HG03442 (cell line): Measurements from ENCODE around the gene ZNF853.

Source experiments
- ATAC-seq: cut with Tn5 transposase; IDR thresholded peaks from one replicate; pipeline ENCODE4 v1.9.1; 2021; ENCODE audit warnings: mild to moderate bottlenecking, moderate library complexity; ENCODE audit not compliant: unreplicated experiment

Gene ZNF853

DNA sequence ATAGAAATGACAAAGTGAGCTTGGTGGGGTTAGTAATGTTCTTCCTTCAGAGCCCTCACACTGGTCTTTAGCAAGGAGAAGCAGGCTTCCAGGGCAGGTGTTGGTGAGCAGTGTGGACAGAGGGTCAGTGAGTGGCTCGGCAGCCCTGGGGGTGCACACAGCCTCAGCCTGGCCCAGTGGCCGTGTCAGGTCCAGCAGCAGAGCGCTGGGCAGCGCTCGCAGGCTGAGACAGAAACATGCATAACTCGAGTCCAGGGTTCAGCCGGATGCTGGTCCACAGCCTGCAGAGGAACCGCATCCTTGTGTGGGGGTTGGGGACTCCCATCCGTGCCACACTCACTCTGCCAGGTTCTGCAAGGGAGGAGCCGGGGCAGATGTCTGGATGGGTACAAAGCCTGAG is 11.0 kb upstream of the ZNF853 start:
- no peak for ATAC-seq

DNA sequence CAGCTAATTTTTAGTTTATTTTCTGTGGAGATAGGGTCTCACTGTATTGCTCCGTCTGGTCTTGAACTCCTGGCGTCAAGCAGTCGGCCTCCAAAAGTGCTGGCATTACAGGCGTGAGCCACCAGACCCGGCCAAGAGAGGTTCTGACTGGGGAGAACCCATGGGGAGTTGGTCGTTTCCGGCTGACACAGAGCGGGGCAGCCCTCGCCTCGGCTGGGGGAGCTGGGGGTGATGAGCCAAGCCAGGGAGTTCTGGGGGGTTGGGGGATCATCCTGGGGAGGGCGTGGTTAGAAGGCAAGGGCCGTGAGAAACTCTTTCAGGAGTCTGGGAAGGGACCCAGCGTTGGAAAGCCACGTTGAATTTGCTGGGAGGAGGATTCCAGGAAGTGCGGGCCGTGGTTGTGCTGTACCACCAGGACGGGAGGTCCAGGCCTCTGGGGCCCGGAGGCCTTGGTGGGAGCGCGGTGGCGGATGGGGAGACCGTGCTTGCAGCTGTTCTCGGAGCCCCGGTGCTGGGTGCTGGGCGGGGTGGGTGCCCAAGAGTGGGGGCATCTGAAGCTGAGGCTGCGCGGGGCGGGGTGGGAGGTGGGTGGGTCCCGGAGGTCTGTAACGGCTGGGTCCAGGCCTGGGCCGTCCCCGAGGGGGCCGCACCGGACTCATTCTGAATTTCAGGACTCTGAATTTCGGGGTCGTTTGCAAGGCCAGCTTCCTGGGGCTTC is 8.4 kb upstream of the ZNF853 start:
- ATAC-seq: no peak

DNA sequence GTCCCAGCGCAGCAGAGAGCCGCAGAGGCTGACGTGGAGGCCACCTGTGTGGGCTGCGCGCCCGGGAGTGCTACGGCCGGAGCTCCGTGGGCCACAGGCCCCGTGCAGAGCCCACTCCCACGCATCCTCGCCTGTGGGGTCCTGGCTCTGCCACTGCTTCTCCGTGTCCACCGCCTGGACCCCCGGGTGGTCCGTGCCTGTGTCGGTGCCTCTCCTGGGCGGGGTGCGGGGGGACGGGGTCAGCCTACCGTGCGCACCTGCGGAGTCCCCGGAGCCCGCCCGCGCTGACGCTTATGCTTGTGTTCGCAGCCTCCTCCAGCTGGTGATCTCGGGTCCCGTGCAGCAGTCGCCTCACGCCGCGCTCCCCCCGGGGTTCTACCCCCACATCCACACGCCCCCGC is 7.8 kb upstream of the ZNF853 start:
- no peak for ATAC-seq

DNA sequence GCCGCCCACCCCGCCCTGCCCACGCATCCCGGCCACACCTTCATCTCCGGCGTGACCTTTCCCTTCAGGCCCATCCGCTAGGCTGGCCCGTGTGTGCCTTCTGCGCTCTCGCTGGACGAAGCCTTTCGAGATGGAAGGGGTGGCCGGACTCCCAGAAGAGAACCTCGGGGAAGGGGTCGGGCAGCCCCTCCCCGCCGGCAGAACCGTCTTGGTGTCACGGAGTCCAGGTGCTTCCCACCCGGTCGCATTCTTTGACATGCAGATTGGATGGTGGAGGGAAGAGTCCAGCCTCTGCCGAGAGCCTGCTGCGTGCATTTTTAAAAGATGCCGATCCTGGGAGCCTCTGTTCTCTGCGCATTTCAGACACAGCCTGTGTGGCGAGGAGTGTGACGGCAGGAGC is 7.3 kb upstream of the ZNF853 start:
- no peak for ATAC-seq

DNA sequence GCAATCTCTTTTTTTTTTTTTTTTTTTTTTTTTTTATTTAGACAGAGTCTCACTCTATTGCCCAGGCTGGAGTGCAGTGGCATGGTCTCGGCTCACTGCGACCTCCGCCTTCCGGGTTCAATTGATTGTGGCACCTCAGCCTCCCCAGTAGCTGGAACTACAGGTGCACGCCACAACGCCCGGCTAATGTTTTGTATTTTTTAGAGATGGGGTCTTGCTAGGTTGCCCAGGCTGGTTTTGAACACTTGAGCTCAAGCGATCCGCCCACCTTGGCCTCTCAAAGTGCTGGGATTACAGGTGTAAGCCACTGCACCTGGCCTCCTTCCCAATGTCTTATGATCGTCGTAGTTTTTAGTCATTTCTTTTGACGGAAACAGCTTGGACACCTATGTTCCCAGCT is 6.6 kb upstream of the ZNF853 start:
- no peak for ATAC-seq

- no peak for ATAC-seq
Measured at GRCh38 chr7:6612819-6613218, 2.6 kb upstream of the ZNF853 start.

DNA sequence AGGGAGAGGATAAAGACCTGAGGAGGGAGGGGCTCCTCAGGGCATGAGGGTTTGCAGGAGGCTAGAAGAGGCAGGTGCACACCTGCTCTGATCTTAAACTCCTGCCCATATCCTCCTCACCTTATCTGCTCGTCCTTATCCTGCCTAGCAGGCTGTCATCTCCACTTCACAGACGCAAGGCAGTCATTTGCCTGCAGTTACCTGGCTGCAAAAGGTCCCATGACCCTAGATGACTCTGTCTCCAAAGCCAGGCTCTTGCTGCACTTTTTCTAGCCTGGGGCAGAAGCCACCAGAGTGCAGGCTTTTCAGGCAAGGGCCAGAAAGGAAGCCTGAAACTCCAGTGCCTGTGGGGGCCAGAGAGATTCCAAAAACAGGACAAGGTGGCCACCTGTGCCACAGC is 1.7 kb upstream of the ZNF853 start:
- ATAC-seq: no peak

GRCh38 chr7:6615723-6616555 is 529 bp downstream of the ZNF853 start:
- ATAC-seq: no peak

DNA sequence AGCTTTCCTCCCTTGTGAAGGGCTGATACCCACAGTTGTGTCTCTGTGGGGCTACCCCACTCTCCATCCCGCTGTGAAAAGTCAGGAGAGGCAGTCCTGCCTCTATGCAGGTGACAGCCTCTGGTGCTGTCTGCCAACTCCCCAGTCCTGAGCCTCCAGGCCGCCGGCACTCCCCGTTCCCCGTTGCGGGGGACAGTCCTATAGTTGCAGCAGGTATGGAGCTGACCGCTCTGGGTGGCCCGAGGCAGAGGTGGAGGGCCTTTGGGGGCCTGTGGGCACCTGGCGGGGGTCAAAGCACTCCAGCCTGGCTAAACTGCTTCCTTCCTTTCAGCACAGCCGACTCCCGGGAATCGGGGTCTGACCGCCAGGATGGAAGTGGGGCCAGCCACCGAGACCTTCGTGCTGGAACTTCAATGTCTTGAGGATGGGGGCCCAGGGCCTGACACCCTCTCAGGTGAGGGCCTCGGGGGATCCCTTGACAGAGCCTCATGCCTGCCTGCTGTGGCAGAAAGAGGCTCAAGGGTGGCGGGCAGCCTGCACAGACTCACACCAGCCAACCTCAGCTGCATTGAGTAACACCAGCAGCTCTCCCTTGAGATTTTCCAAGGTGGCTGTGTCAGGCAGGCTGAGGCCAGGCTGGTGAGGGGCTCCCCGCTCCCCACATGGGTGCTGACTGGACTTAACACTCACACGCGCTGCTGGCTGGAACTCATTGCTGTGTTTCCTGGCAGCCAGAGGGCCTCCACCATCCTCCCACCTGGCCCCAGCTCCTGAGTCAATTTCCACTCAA is 1.6 kb downstream of the ZNF853 start:
- ATAC-seq: no peak

DNA sequence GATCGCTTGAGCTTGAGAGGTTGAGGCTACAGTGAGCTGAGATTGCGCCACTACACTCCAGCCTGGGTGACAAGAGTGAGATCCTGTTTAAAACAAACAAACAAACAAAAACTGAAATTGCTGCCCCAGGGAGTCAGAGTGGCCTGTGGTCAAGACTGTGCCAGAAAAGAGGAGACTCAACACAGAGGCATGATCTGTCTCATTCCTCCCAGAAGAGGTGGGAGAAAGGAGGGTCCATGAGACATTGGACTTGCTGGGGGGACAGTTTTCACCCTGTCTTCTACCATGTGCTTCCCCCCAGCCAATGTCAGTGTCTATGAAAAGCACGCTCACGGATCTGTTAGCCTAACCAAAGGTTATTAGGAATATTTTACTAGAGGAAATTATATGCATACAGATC is 3.2 kb downstream of the ZNF853 start:
- ATAC-seq: no peak

- ATAC-seq: no peak
Measured at GRCh38 chr7:6619961-6620360, 4.6 kb downstream of the ZNF853 start.

- no peak for ATAC-seq
Measured at GRCh38 chr7:6621195-6622133, 6.1 kb downstream of the ZNF853 start.

DNA sequence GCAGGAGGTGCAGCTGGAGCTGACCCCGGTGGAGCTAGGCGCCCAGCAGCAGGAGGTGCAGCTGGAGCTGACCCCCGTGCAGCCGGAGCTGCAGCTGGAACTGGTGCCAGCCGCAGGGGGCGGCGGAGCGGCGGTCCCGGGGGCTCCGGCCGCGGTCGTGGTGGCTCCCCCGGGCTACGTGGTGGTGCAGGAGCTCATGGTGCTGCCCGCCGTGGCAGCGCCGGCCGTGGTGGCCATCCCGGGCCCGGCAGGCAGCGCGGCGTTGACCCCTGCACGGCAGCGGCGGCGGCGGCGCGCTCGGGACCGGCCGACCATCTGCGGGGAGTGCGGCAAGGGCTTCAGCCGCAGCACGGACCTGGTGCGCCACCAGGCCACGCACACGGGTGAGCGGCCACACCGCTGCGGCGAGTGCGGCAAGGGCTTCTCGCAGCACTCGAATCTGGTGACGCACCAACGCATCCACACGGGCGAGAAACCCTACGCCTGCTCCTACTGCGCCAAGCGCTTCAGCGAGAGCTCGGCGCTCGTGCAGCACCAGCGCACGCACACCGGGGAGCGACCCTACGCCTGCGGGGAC is 6.8 kb downstream of the ZNF853 start:
- ATAC-seq: no peak

- ATAC-seq: no peak
Measured at GRCh38 chr7:6623589-6624245, 8.3 kb downstream of the ZNF853 start.

GRCh38 chr7:6624246-6624611 is 8.8 kb downstream of the ZNF853 start:
- no peak for ATAC-seq

DNA sequence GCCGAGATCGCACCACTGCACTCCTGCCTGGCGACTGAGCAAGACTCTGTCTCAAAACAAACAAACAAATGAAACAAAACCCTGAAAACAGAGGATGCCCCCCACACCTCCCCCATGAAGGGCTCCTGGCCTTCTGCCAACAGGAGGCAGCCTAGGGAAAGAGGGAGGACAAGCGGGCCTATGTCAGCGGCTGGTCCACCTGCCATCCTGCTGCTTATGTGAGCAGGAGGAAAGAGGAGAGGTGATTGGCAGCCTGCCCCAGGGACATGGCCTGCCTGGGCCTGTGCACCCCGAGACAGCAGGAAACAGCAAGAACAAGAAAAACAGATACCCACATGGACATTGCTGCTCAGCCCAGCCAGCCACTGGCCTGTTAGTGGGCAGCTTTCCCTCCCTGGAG is 12.6 kb downstream of the ZNF853 start:
- ATAC-seq: no peak

DNA sequence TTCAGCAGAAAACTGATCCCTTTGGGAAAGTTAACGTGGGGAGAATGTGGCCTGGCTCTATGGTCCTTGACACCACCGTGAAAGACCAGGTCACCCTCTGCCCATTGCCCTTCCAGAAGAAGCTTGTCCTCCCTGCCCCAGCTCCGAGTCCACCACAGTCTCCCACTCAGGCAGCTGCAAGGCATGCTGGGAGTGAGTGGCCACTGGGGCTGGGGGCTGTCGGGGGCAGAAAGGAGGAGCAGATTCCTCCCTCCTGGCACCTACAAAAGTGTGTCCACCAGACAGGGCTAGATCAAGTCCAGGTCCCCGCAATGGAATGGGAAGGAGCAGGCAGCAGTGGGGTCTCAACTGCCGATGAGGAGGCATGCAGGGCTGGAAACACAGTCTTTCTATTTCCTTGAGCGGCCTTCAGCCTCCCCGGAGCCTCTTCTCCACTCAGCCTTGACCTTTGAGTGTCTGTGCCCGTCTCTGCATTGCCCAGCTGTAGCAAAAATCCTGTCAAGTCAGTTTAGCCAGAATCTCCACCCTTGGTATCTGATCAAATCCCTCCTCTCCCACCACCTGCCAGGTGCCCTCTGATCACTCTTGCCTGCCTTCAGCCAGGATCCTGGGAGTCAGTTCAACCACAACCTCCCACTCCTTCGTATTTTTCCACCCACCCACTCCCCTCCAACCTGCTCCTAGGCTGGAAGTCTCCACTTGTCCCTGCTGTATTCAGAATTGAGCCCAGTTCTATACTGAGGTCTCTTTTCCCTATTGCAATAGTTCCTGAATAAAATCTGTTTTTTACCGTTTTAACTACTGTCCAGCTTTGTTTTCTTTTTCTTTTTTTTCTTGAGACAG is 14.8 kb downstream of the ZNF853 start:
- no peak for ATAC-seq

DNA sequence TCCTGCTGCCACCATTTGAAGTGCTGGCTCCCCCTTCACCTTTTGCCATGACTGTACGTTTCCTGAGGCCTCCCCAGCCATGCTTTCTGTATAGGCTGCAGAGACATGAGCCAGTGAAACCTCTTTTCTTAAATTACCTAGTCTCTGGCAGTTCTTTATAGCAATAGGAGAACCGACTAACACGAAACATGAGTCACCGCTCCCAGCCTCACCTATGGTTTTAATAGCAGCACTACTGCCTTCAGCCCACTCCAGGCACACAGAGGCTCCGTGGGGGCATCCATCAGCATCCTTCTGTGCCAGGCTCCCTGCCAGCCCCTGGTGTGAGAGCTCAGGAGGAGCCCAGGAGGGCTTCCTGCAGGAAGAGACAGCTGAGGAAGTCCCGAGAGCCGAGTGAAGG is 16.2 kb downstream of the ZNF853 start:
- ATAC-seq: no peak

GRCh38 chr7:6634021-6634420 is 18.6 kb downstream of the ZNF853 start:
- no peak for ATAC-seq
